ENCODE measurements around the gene SYT8. TPM values are rescaled to one million over a fixed set of nuclear protein-coding genes. Genes with fewer than 3 reads are reported as not detected.

Gene SYT8
- total RNA-seq, 1 experiment from 2014 or later = not detected

DNA sequence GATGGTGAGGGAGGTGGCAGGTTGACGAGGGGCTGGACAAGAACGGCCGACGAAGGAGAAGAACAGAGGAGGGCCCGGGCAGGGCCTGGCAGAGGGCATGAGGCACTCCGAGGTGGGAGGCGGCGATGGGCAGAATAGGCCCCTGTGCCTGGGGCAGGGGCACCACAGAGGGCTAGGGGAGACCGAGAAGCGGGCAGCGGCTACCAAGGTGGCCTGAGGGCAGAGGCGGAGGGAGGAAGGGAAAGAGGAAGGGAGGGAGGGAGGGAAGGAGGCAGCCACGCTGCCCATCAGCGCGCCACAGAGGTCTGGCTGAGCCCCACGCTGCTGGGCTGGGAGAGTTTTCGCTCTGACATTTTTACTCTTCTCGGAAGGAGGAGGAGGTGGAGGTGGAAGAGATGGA lies 29.4 kb downstream of the SYT8 start:
- Histone ChIP-seq H3K56ac (ENCODE audit: insufficient read length, low read depth, low read length) (no peak overlapping the region), H3K79me2 (ENCODE audit: insufficient read depth, low read length) (no peaks in the 10 kb centered on the region), H3K4me1 (ENCODE audit: insufficient read depth, low read length) (peaks cover 3% of the 10 kb centered on the region; the same call in 1 of the 2 replicates), H3K14ac (ENCODE audit: insufficient read depth, low read length) (no peak overlapping the region), H2BK120ac (ENCODE audit: low read depth, low read length, poor library complexity, severe bottlenecking) (no peak overlapping the region), H2BK5ac (ENCODE audit: insufficient read length, low read length) (no peak overlapping the region), H4K20me1 (ENCODE audit: control insufficient read depth, insufficient read depth, insufficient read length) (no peaks in the 10 kb centered on the region), H4K8ac (replicated peaks; ENCODE audit: insufficient read length, low read depth, low read length) (no peak overlapping the region), H2BK20ac (ENCODE audit: low read depth, low read length, poor library complexity, severe bottlenecking) (no peak overlapping the region), H3K23ac (ENCODE audit: insufficient read length, low read depth, low read length) (no peak overlapping the region), H3K4me2 (ENCODE audit: insufficient read depth, insufficient read length, low read length) (no peak overlapping the region), H3K18ac (ENCODE audit: insufficient read length, low read depth, low read length) (no peak overlapping the region), H3K27me3 (ENCODE audit: insufficient read depth, low read length) (no peaks in the 10 kb centered on the region), H4K5ac (ENCODE audit: insufficient read length, low read depth, low read length) (no peak overlapping the region), H3T11ph (ENCODE audit: low read length) (no peak overlapping the region), H4K91ac (ENCODE audit: insufficient read length, low read depth, low read length) (no peak overlapping the region), H3K9ac (ENCODE audit: extremely low read depth, insufficient read length, low read length) (no peak overlapping the region), H3K9me3 (ENCODE audit: control insufficient read depth, low read depth, low read length) (no peaks in the 10 kb centered on the region), H3K4ac (ENCODE audit: low read depth, low read length) (no peak overlapping the region), H2AK5ac (ENCODE audit: insufficient read length, low read length) (no peak overlapping the region), H3K23me2 (ENCODE audit: insufficient read length, low read depth, low read length, poor library complexity, severe bottlenecking) (no peaks in the 10 kb centered on the region), H3K27ac (ENCODE audit: insufficient read length, low read depth, low read length) (no peak overlapping the region), H2BK12ac (ENCODE audit: insufficient read length, low read depth, low read length) (no peak overlapping the region), H2AFZ (ENCODE audit: low read length) (no peak overlapping the region), H2BK15ac (ENCODE audit: low read depth, low read length) (no peak overlapping the region), H3K79me1 (ENCODE audit: insufficient read depth, low read depth, low read length, poor library complexity, severe bottlenecking) (no peaks in the 10 kb centered on the region)
- no peak for DNase-seq
- Mint-ChIP-seq H3K27me3 (ENCODE audit: low read depth) (peaks cover 19% of the 10 kb centered on the region), H3K36me3 (ENCODE audit: insufficient read depth in 1 of 3, low read depth in 3 of 3) (no peaks in the 10 kb centered on the region), H3K4me1 (peaks cover 5 to 11% of the 10 kb centered on the region in 2 experiments; a peak in 3 of 4 replicates), H3K27ac (no peak overlapping the region), H3K9me3 (no peaks in the 10 kb centered on the region; a peak in 1 of 5 replicates), H3K4me3 (no peak overlapping the region)
- no CpG with 5 or more reads among the region's 18 CpGs for WGBS (ENCODE audit: extremely low coverage, insufficient read length, low lambda C conversion rate)
- TF ChIP-seq, protein P1, sequence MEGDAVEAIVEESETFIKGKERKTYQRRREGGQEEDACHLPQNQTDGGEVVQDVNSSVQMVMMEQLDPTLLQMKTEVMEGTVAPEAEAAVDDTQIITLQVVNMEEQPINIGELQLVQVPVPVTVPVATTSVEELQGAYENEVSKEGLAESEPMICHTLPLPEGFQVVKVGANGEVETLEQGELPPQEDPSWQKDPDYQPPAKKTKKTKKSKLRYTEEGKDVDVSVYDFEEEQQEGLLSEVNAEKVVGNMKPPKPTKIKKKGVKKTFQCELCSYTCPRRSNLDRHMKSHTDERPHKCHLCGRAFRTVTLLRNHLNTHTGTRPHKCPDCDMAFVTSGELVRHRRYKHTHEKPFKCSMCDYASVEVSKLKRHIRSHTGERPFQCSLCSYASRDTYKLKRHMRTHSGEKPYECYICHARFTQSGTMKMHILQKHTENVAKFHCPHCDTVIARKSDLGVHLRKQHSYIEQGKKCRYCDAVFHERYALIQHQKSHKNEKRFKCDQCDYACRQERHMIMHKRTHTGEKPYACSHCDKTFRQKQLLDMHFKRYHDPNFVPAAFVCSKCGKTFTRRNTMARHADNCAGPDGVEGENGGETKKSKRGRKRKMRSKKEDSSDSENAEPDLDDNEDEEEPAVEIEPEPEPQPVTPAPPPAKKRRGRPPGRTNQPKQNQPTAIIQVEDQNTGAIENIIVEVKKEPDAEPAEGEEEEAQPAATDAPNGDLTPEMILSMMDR (conservative IDR thresholded peaks at IDR 0.05) = no peak

Data from H9 (cell line).